Liver (tissue), 9 donors: ENCODE results near the gene CMIP. TPM values are rescaled to one million over a fixed set of nuclear protein-coding genes. Genes with fewer than 3 reads are reported as not detected.

Experiments
- DNase-seq: peaks from one replicate; pipeline ENCODE4 v3.0.0-alpha.2; 2017; ENCODE audit warnings: low spot score
- H3K27ac ChIP-seq, 2 donors: one replicate each; pipeline ENCODE4 v1.7.0; 2013; ENCODE audit warnings: inconsistent platforms in 2 of 2, low read length in 2 of 2, control low read depth in 1 of 2, low read depth in 1 of 2, mild to moderate bottlenecking in 1 of 2
- H3K27me3 ChIP-seq, 4 donors: one replicate each; pipeline versions ENCODE4 v1.6.1 to v1.7.0; 2013; ENCODE audit warnings: low read length in 3 of 4, inconsistent platforms in 1 of 4, mild to moderate bottlenecking in 1 of 4, moderate library complexity in 1 of 4; ENCODE audit not compliant: control insufficient read depth in 4 of 4, insufficient read depth in 4 of 4
- H3K36me3 ChIP-seq, 4 donors: one replicate each; pipeline versions ENCODE4 v1.6.1 to v1.7.0; 2013; ENCODE audit warnings: low read length in 3 of 4, mild to moderate bottlenecking in 3 of 4, low read depth in 1 of 4, moderate library complexity in 1 of 4; ENCODE audit not compliant: control insufficient read depth in 4 of 4, insufficient read depth in 3 of 4
- H3K4me1 ChIP-seq, 4 donors: one replicate each; pipeline versions ENCODE4 v1.6.1 to v1.7.0; 2013; ENCODE audit warnings: low read length in 3 of 4, mild to moderate bottlenecking in 3 of 4, moderate library complexity in 1 of 4; ENCODE audit not compliant: control insufficient read depth in 4 of 4, insufficient read depth in 4 of 4
- H3K4me3 ChIP-seq, 3 donors: one replicate each; pipeline versions ENCODE4 v1.6.1 to v1.7.0; 2013; ENCODE audit warnings: low read length in 3 of 3, control low read depth in 1 of 3, low read depth in 1 of 3, mild to moderate bottlenecking in 1 of 3
- H3K9ac ChIP-seq, 2 donors: one replicate each; pipeline ENCODE4 v1.7.0; 2013; ENCODE audit warnings: low read length in 2 of 2, mild to moderate bottlenecking in 2 of 2, moderate library complexity in 2 of 2, control low read depth in 1 of 2, low read depth in 1 of 2
- H3K9me3 ChIP-seq, 4 donors: one replicate each; pipeline versions ENCODE4 v1.6.1 to v1.7.0; 2013; ENCODE audit warnings: low read length in 3 of 4; ENCODE audit not compliant: control insufficient read depth in 4 of 4
- CTCF ChIP-seq: fragments of 150-350 bp; IDR thresholded peaks from 2 replicates; pipeline ENCODE4 v1.5.1; 2017; ENCODE audit warnings: improper control_type of control experiment, low read depth, low read length; ENCODE audit not compliant: missing input control
- EGR1 ChIP-seq, 2 donors: IDR thresholded peaks; 2 replicates each; pipeline ENCODE4 v1.6.1; 2016 to 2018; ENCODE audit warnings: antibody characterized with exemption in 2 of 2, low read depth in 2 of 2
- FOXA1 ChIP-seq: IDR thresholded peaks from 2 replicates; pipeline ENCODE4 v1.6.1; 2016; ENCODE audit warnings: antibody characterized with exemption
- FOXA2 ChIP-seq: IDR thresholded peaks from 2 replicates; pipeline ENCODE4 v1.6.1; 2016; ENCODE audit warnings: antibody characterized with exemption
- HNF4A ChIP-seq, 2 donors: conservative IDR thresholded peaks; 2 replicates each; pipeline ENCODE4 v1.6.1; 2016; ENCODE audit warnings: antibody characterized with exemption in 2 of 2, mild to moderate bottlenecking in 2 of 2
- HNF4G ChIP-seq: IDR thresholded peaks from 2 replicates; pipeline ENCODE4 v1.6.1; 2016; ENCODE audit warnings: antibody characterized with exemption
- JUND ChIP-seq, 2 donors: IDR thresholded peaks; 2 replicates each; pipeline ENCODE4 v1.6.1; 2016; ENCODE audit warnings: antibody characterized with exemption in 2 of 2
- NR2F2 ChIP-seq: IDR thresholded peaks from 2 replicates; pipeline ENCODE4 v1.6.1; 2016; ENCODE audit warnings: antibody characterized with exemption
- RAD21 ChIP-seq, 2 donors: IDR thresholded peaks; 2 replicates each; pipeline ENCODE4 v1.6.1; 2016; ENCODE audit warnings: antibody characterized with exemption in 2 of 2, mild to moderate bottlenecking in 2 of 2
- RXRA ChIP-seq, 2 donors: IDR thresholded peaks; 2 replicates each; pipeline ENCODE4 v1.6.1; 2017 to 2018; ENCODE audit warnings: antibody characterized with exemption in 2 of 2, mild to moderate bottlenecking in 1 of 2
- SP1 ChIP-seq: IDR thresholded peaks from 2 replicates; pipeline ENCODE4 v1.6.1; 2018; ENCODE audit warnings: antibody characterized with exemption, mild to moderate bottlenecking
- TAF1 ChIP-seq: conservative IDR thresholded peaks from 2 replicates; pipeline ENCODE4 v1.6.1; 2016; ENCODE audit warnings: antibody characterized with exemption, mild to moderate bottlenecking
- YY1 ChIP-seq: IDR thresholded peaks from 2 replicates; pipeline ENCODE4 v1.6.1; 2016; ENCODE audit warnings: antibody characterized with exemption, mild to moderate bottlenecking
- WGBS: extraction: QIAGEN DNeasy Blood & Tissue Kit; methylation state at CpG from one replicate; pipeline ENCODE4 v1.1.7; 2013; 5-methylcytosine and 5-hydroxymethylcytosine counted together
- polyA plus RNA-seq, 2 donors: library from polyadenylated mRNA; stranded (reverse) in 1 of 2; unstranded in 1 of 2; fragments of 200-250 nt in 1 of 2; fragments of >200 nt in 1 of 2; fragmentation: Nextera tagmentation in 1 of 2; extraction: Ambion mirVana in 1 of 2; gene quantifications; one replicate each; pipeline versions ENCODE4 v1.2.1 to v1.2.3, GENCODE V29; 2013 to 2015
- total RNA-seq, 2 donors: library from RNA; depleted of rRNA; stranded (reverse); fragments of >200 nt; gene quantifications; one replicate each; pipeline ENCODE4 v1.2.3, GENCODE V29; 2014
- TF ChIP-seq, protein P1 (sequence below): IDR thresholded peaks from 2 replicates; pipeline ENCODE4 v1.6.1; 2016; ENCODE audit warnings: antibody characterized with exemption
- TF ChIP-seq, protein P2 (sequence below): IDR thresholded peaks from 2 replicates; pipeline ENCODE4 v1.6.1; 2016; ENCODE audit warnings: antibody characterized with exemption
- TF ChIP-seq, protein P3 (sequence below): IDR thresholded peaks from 2 replicates; pipeline ENCODE4 v1.6.1; 2016; ENCODE audit warnings: antibody characterized with exemption
- donor health status: healthy.
- donor health status: healthy.
- donor health status: healthy.
- donor health status: healthy.
- donor health status: healthy.

Gene CMIP
- total and polyA plus RNA-seq, 4 donors = 1.7 to 15.6 (median 10.1) TPM

DNA sequence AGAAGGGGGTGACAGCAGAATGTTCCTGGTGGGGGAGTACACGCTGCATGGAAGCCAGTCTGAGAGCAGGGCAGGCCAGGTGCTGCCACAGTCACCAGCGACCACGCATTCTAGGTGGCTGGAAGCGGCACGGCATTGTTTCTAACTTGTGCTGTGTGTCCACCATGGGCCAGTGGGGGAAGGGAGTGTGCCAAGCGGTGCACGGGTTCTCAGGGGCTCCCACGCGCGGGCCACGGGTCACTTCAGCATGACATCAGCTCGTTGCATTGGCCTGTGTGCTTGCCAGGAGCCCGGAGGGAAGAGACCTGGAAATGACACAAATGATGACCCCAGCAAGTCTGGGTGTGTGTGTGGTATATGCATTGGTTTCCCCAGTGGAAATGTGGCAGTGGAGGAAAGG is 169.6 kb downstream of the CMIP start:
- WGBS = 87% methylated on average over 13 of the region's 13 CpGs
- Histone ChIP-seq H3K9ac (no peak overlapping the region), H3K9me3 (no peaks in the 10 kb centered on the region), H3K36me3 (peaks cover 0 to 6% (median 1%) of the 10 kb centered on the region in 4 donors), H3K27ac (no peak overlapping the region), H3K27me3 (no peaks in the 10 kb centered on the region), H3K4me3 (no peak overlapping the region), H3K4me1 (peaks cover 0 to 5% (median 2%) of the 10 kb centered on the region in 4 donors)
- TF ChIP-seq CTCF = no peak
- no peak for TF ChIP-seq JUND (IDR thresholded peaks at IDR 0.05)
- TF ChIP-seq, protein P1, sequence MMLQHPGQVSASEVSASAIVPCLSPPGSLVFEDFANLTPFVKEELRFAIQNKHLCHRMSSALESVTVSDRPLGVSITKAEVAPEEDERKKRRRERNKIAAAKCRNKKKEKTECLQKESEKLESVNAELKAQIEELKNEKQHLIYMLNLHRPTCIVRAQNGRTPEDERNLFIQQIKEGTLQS = no peak
- TF ChIP-seq EGR1 (IDR thresholded peaks at IDR 0.05; ENCODE audit: low read depth in 2 of 2) = no peak
- TF ChIP-seq TAF1 = no peak
- no peak for TF ChIP-seq FOXA2
- TF ChIP-seq FOXA1 = no peak
- no peak for TF ChIP-seq NR2F2
- no peak for TF ChIP-seq HNF4A (conservative IDR thresholded peaks at IDR 0.05)
- TF ChIP-seq RXRA (IDR thresholded peaks at IDR 0.05) = no peak
- TF ChIP-seq, protein P2, sequence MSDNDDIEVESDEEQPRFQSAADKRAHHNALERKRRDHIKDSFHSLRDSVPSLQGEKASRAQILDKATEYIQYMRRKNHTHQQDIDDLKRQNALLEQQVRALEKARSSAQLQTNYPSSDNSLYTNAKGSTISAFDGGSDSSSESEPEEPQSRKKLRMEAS = no peak
- no peak for TF ChIP-seq HNF4G
- TF ChIP-seq YY1 = no peak
- TF ChIP-seq RAD21 (IDR thresholded peaks at IDR 0.05) = no peak
- TF ChIP-seq SP1 = no peak
- no peak for DNase-seq

- H3K27ac ChIP-seq = no peak overlapping the region
- peaks cover 0 to 6% (median 1%) of the 10 kb centered on the region in 4 donors for H3K36me3 ChIP-seq
- 98% methylated on average over 6 of the region's 6 CpGs for WGBS
- no peaks in the 10 kb centered on the region for H3K9me3 ChIP-seq
- no peak overlapping the region for H3K9ac ChIP-seq
- no peak for DNase-seq
- H3K27me3 ChIP-seq = no peaks in the 10 kb centered on the region
- H3K4me1 ChIP-seq = peaks cover 0 to 5% (median 2%) of the 10 kb centered on the region in 4 donors
- TF ChIP-seq NR2F2 = no peak
- TF ChIP-seq JUND (IDR thresholded peaks at IDR 0.05) = no peak
- TF ChIP-seq, protein P2 = no peak
- no peak for TF ChIP-seq RAD21 (IDR thresholded peaks at IDR 0.05)
- TF ChIP-seq CTCF = no peak
- TF ChIP-seq, protein P3, sequence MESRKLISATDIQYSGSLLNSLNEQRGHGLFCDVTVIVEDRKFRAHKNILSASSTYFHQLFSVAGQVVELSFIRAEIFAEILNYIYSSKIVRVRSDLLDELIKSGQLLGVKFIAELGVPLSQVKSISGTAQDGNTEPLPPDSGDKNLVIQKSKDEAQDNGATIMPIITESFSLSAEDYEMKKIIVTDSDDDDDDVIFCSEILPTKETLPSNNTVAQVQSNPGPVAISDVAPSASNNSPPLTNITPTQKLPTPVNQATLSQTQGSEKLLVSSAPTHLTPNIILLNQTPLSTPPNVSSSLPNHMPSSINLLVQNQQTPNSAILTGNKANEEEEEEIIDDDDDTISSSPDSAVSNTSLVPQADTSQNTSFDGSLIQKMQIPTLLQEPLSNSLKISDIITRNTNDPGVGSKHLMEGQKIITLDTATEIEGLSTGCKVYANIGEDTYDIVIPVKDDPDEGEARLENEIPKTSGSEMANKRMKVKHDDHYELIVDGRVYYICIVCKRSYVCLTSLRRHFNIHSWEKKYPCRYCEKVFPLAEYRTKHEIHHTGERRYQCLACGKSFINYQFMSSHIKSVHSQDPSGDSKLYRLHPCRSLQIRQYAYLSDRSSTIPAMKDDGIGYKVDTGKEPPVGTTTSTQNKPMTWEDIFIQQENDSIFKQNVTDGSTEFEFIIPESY = no peak
- no peak for TF ChIP-seq HNF4G
- TF ChIP-seq EGR1 (IDR thresholded peaks at IDR 0.05; ENCODE audit: low read depth in 2 of 2) = no peak
- no peak for TF ChIP-seq SP1
- H3K4me3 ChIP-seq = no peak overlapping the region
Observed at GRCh38 chr16:81614654-81615359, 170.2 kb downstream of the CMIP start.
